Measurements from ENCODE around the gene ATP9B. TPM values are rescaled to one million over a fixed set of nuclear protein-coding genes. Genes with fewer than 3 reads are reported as not detected.

ATP9B gene
- total and polyA plus RNA-seq, 4 donors, result 7.1 to 31.4 (median 15.5) TPM

- no peaks in the 10 kb centered on the region for H3K27me3 ChIP-seq (ENCODE audit: control insufficient read depth in 4 of 4, insufficient read depth in 4 of 4, low read length in 3 of 4)
- no peaks in the 10 kb centered on the region for H3K36me3 ChIP-seq (ENCODE audit: control insufficient read depth in 4 of 4, insufficient read depth in 3 of 4, low read depth in 1 of 4, low read length in 3 of 4)
- no peak for DNase-seq (ENCODE audit: low spot score)
- WGBS, result 84% methylated on average over 5 of the region's 5 CpGs
- H3K4me3 ChIP-seq (ENCODE audit: low read depth in 1 of 3, low read length in 3 of 3), result no peak overlapping the region
- peaks cover 0 to 9% (median 2%) of the 10 kb centered on the region in 4 donors for H3K9me3 ChIP-seq (ENCODE audit: control insufficient read depth in 4 of 4, low read length in 3 of 4)
- TF ChIP-seq GABPA (IDR thresholded peaks at IDR 0.05 in 1 of 2, conservative IDR thresholded peaks at IDR 0.05 in 1 of 2), result no peak
- TF ChIP-seq FOXA1 (IDR thresholded peaks at IDR 0.05), result no peak
- TF ChIP-seq, protein P1, sequence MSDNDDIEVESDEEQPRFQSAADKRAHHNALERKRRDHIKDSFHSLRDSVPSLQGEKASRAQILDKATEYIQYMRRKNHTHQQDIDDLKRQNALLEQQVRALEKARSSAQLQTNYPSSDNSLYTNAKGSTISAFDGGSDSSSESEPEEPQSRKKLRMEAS (IDR thresholded peaks at IDR 0.05), result no peak
- TF ChIP-seq EGR1 (IDR thresholded peaks at IDR 0.05; ENCODE audit: low read depth in 2 of 2), result no peak
- no peak for TF ChIP-seq FOXA2 (IDR thresholded peaks at IDR 0.05)
- TF ChIP-seq HNF4A (conservative IDR thresholded peaks at IDR 0.05), result no peak
- TF ChIP-seq, protein P2, sequence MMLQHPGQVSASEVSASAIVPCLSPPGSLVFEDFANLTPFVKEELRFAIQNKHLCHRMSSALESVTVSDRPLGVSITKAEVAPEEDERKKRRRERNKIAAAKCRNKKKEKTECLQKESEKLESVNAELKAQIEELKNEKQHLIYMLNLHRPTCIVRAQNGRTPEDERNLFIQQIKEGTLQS (IDR thresholded peaks at IDR 0.05), result no peak
- TF ChIP-seq RXRA (IDR thresholded peaks at IDR 0.05), result no peak
- no peak for TF ChIP-seq NR2F2 (IDR thresholded peaks at IDR 0.05)
- TF ChIP-seq SP1 (IDR thresholded peaks at IDR 0.05), result no peak
- no peak for TF ChIP-seq TAF1 (conservative IDR thresholded peaks at IDR 0.05)
- TF ChIP-seq RAD21 (IDR thresholded peaks at IDR 0.05), result no peak
- no peak for TF ChIP-seq YY1 (IDR thresholded peaks at IDR 0.05)
- TF ChIP-seq JUND (IDR thresholded peaks at IDR 0.05), result no peak
- no peak overlapping the region for H3K27ac ChIP-seq (ENCODE audit: low read depth in 1 of 2, low read length in 2 of 2)
- H3K9ac ChIP-seq (ENCODE audit: low read depth in 1 of 2, low read length in 2 of 2), result no peak overlapping the region
- H3K4me1 ChIP-seq (ENCODE audit: control insufficient read depth in 4 of 4, insufficient read depth in 4 of 4, low read length in 3 of 4), result no peaks in the 10 kb centered on the region
Observed at GRCh38 chr18:79042276-79042675, 26.9 kb upstream of the ATP9B start.

- Histone ChIP-seq H3K36me3 (ENCODE audit: control insufficient read depth in 4 of 4, insufficient read depth in 3 of 4, low read depth in 1 of 4, low read length in 3 of 4) (no peaks in the 10 kb centered on the region), H3K4me3 (ENCODE audit: low read depth in 1 of 3, low read length in 3 of 3) (no peak overlapping the region), H3K4me1 (ENCODE audit: control insufficient read depth in 4 of 4, insufficient read depth in 4 of 4, low read length in 3 of 4) (no peaks in the 10 kb centered on the region), H3K27me3 (ENCODE audit: control insufficient read depth in 4 of 4, insufficient read depth in 4 of 4, low read length in 3 of 4) (no peaks in the 10 kb centered on the region), H3K9ac (ENCODE audit: low read depth in 1 of 2, low read length in 2 of 2) (no peak overlapping the region), H3K9me3 (ENCODE audit: control insufficient read depth in 4 of 4, low read length in 3 of 4) (peaks cover 0 to 9% (median 2%) of the 10 kb centered on the region in 4 donors), H3K27ac (ENCODE audit: low read depth in 1 of 2, low read length in 2 of 2) (no peak overlapping the region)
- 97% methylated on average over 5 of the region's 5 CpGs for WGBS
- DNase-seq (ENCODE audit: low spot score), result no peak
- TF ChIP-seq HNF4A (conservative IDR thresholded peaks at IDR 0.05), result no peak
- TF ChIP-seq HNF4G (IDR thresholded peaks at IDR 0.05), result no peak
- TF ChIP-seq YY1 (IDR thresholded peaks at IDR 0.05), result no peak
- TF ChIP-seq FOXA2 (IDR thresholded peaks at IDR 0.05), result no peak
Observed at GRCh38 chr18:79043288-79043687, 25.9 kb upstream of the ATP9B start.

GRCh38 chr18:79046522-79046921 is 22.7 kb upstream of the ATP9B start:
- H3K4me1 ChIP-seq (ENCODE audit: control insufficient read depth in 4 of 4, insufficient read depth in 4 of 4, low read length in 3 of 4), result peaks cover 0 to 3% (median 0%) of the 10 kb centered on the region in 4 donors
- H3K27me3 ChIP-seq (ENCODE audit: control insufficient read depth in 4 of 4, insufficient read depth in 4 of 4, low read length in 3 of 4), result no peaks in the 10 kb centered on the region
- no peak overlapping the region for H3K4me3 ChIP-seq (ENCODE audit: low read depth in 1 of 3, low read length in 3 of 3)
- WGBS, result 74% methylated on average over 14 of the region's 14 CpGs
- H3K36me3 ChIP-seq (ENCODE audit: control insufficient read depth in 4 of 4, insufficient read depth in 3 of 4, low read depth in 1 of 4, low read length in 3 of 4), result no peaks in the 10 kb centered on the region
- no peak overlapping the region for H3K9ac ChIP-seq (ENCODE audit: low read depth in 1 of 2, low read length in 2 of 2)
- no peaks in the 10 kb centered on the region for H3K9me3 ChIP-seq (ENCODE audit: control insufficient read depth in 4 of 4, low read length in 3 of 4)
- H3K27ac ChIP-seq (ENCODE audit: low read depth in 1 of 2, low read length in 2 of 2), result no peak overlapping the region
- no peak for DNase-seq (ENCODE audit: low spot score)
- TF ChIP-seq SP1 (IDR thresholded peaks at IDR 0.05), result no peak
- no peak for TF ChIP-seq YY1 (IDR thresholded peaks at IDR 0.05)
- no peak for TF ChIP-seq RXRA (IDR thresholded peaks at IDR 0.05)
- TF ChIP-seq REST (IDR thresholded peaks at IDR 0.05), result no peak

Data from liver (tissue), 9 donors.